SK-N-SH (cell line): Measurements from ENCODE around the gene LTC4S. TPM values are rescaled to one million over a fixed set of nuclear protein-coding genes. Genes with fewer than 3 reads are reported as not detected.

Source experiments
- CTCF ChIA-PET: fragments of 300-600, 350-600 bp; formaldehyde crosslinking; extraction: SDS; loops from one replicate; lab custom pipeline; 2021; lab: Yijun Ruan, JAX
- POLR2A ChIA-PET: fragments of 350-600 bp; sonication (Branson Sonifier 250); formaldehyde crosslinking; extraction: SDS; loops from one replicate; lab custom pipeline; 2020; ENCODE audit warnings: antibody characterized with exemption, inconsistent platforms; lab: Yijun Ruan, JAX
- DNase-seq: peaks from one replicate; pipeline ENCODE4 v3.0.0; 2012
- H2AFZ ChIP-seq: fragments of 200-600 bp; sonication (generic); 2 replicates; pipeline ENCODE4 v1.8.1; 2016; ENCODE audit warnings: antibody characterized with exemption, mild to moderate bottlenecking, low read depth
- H3F3A ChIP-seq: fragments of 200-600 bp; sonication (generic); replicated peaks from 2 replicates; pipeline ENCODE3; 2016; ENCODE audit warnings: antibody characterized with exemption, mild to moderate bottlenecking; ENCODE audit not compliant: insufficient read depth
- H3K27ac ChIP-seq, 2 experiments: fragments of 200-500 bp in 1 of 2; fragments of 200-600 bp in 1 of 2; sonication (Bioruptor generic) in 1 of 2; sonication (generic), shearing (Covaris generic) in 1 of 2; 2 replicates each; pipeline versions ENCODE4 v1.5.1 to v1.6.1; 2014 to 2016; ENCODE audit warnings: low read depth in 2 of 2, inconsistent platforms in 1 of 2, low read length in 1 of 2, mild to moderate bottlenecking in 1 of 2, mixed read lengths in 1 of 2
- H3K27me3 ChIP-seq: fragments of 200-600 bp; sonication (generic), shearing (Covaris generic); 2 replicates; pipeline ENCODE4 v1.6.1; 2016; ENCODE audit warnings: mixed run types; ENCODE audit not compliant: insufficient read depth
- H3K36me3 ChIP-seq, 2 experiments: fragments of 200-500 bp in 1 of 2; fragments of 200-600 bp in 1 of 2; sonication (Bioruptor generic) in 1 of 2; sonication (generic) in 1 of 2; replicated peaks in 1 of 2; 2 replicates each; pipeline versions ENCODE3 to v1.5.1; 2014 to 2016; ENCODE audit warnings: low read length in 1 of 2, mild to moderate bottlenecking in 1 of 2; ENCODE audit not compliant: insufficient read depth in 2 of 2, control insufficient read depth in 1 of 2
- H3K4me1 ChIP-seq, 2 experiments: fragments of 200-500 bp in 1 of 2; fragments of 200-600 bp in 1 of 2; sonication (Bioruptor generic) in 1 of 2; sonication (generic), shearing (Covaris generic) in 1 of 2; 2 replicates each; pipeline versions ENCODE4 v1.5.1 to v1.6.1; 2014 to 2016; ENCODE audit warnings: low read depth in 1 of 2, low read length in 1 of 2, mixed run types in 1 of 2; ENCODE audit not compliant: insufficient read depth in 2 of 2, control insufficient read depth in 1 of 2
- H3K4me2 ChIP-seq: fragments of 200-600 bp; sonication (generic), shearing (Covaris generic); 2 replicates; pipeline ENCODE4 v1.6.1; 2017; ENCODE audit warnings: mixed run types
- H3K4me3 ChIP-seq, 2 experiments: fragments of 200-500 bp in 1 of 2; fragments of 200-600 bp in 1 of 2; sonication (Bioruptor generic) in 1 of 2; sonication (generic), shearing (Covaris generic) in 1 of 2; 2 replicates each; pipeline versions ENCODE4 v1.5.1 to v1.8.1; 2014 to 2016; ENCODE audit warnings: low read depth in 2 of 2, inconsistent platforms in 1 of 2, low read length in 1 of 2, mild to moderate bottlenecking in 1 of 2, mixed read lengths in 1 of 2, moderate library complexity in 1 of 2
- H3K79me2 ChIP-seq: fragments of 200-600 bp; sonication (generic); 2 replicates; pipeline ENCODE4 v1.8.1; 2017; ENCODE audit warnings: mild to moderate bottlenecking; ENCODE audit not compliant: insufficient read depth
- H3K9ac ChIP-seq: fragments of 200-600 bp; sonication (generic); 2 replicates; pipeline ENCODE4 v1.6.1; 2017; ENCODE audit warnings: mixed run types
- H3K9me2 ChIP-seq: fragments of 200-600 bp; sonication (generic); 2 replicates; pipeline ENCODE4 v1.6.1; 2017; ENCODE audit warnings: mixed run types
- H3K9me3 ChIP-seq: fragments of 200-600 bp; sonication (generic); 2 replicates; pipeline ENCODE4 v1.6.1; 2017; ENCODE audit warnings: mixed run types, mild to moderate bottlenecking, moderate library complexity
- H4K20me1 ChIP-seq: fragments of 200-600 bp; sonication (generic); 2 replicates; pipeline ENCODE4 v1.6.1; 2017; ENCODE audit warnings: mild to moderate bottlenecking, mixed run types; ENCODE audit not compliant: insufficient read depth
- EP300 ChIP-seq, 2 experiments: IDR thresholded peaks; 2 replicates each; pipeline versions ENCODE4 v1.4.0 to v1.6.1; 2012; ENCODE audit warnings: borderline replicate concordance in 1 of 2, low read depth in 1 of 2, low read length in 1 of 2
- FOXJ3 ChIP-seq: sonication (generic); formaldehyde crosslinking; IDR thresholded peaks from 2 replicates; pipeline ENCODE4 v1.5.1; 2020; ENCODE audit warnings: mild to moderate bottlenecking, missing genetic modification reagents
- FOXM1 ChIP-seq: IDR thresholded peaks from 2 replicates; pipeline ENCODE4 v1.4.0; 2012; ENCODE audit warnings: low read depth, mild to moderate bottlenecking
- GABPA ChIP-seq: IDR thresholded peaks from 2 replicates; pipeline ENCODE4 v1.4.0; 2012; ENCODE audit warnings: low read depth, mild to moderate bottlenecking
- GATA2 ChIP-seq: sonication (generic); formaldehyde crosslinking; IDR thresholded peaks from 2 replicates; pipeline ENCODE4 v1.5.0; 2020; ENCODE audit warnings: mild to moderate bottlenecking, missing genetic modification reagents
- MAX ChIP-seq: IDR thresholded peaks from 2 replicates; pipeline ENCODE4 v1.4.0; 2012; ENCODE audit warnings: low read depth
- MEF2A ChIP-seq: IDR thresholded peaks from 2 replicates; pipeline ENCODE4 v1.4.0; 2012; ENCODE audit warnings: low read depth, borderline replicate concordance
- PBX3 ChIP-seq: IDR thresholded peaks from 2 replicates; pipeline ENCODE4; 2012
- POLR2AphosphoS5 ChIP-seq: IDR thresholded peaks from 2 replicates; pipeline ENCODE4 v1.6.1; 2012; ENCODE audit warnings: low read depth, low read length
- RAD21 ChIP-seq: IDR thresholded peaks from 2 replicates; pipeline ENCODE4 v1.6.1; 2012; ENCODE audit warnings: mild to moderate bottlenecking, low read length
- RFX5 ChIP-seq: IDR thresholded peaks from 2 replicates; pipeline ENCODE4 v1.6.1; 2012; ENCODE audit warnings: mild to moderate bottlenecking, improper control_type of control experiment, low read length
- SIN3A ChIP-seq: IDR thresholded peaks from 2 replicates; pipeline ENCODE4 v1.6.1; 2012; ENCODE audit warnings: low read depth, mild to moderate bottlenecking, low read length, moderate library complexity, borderline replicate concordance
- SMC3 ChIP-seq: IDR thresholded peaks from 2 replicates; pipeline ENCODE4 v1.6.1; 2012; ENCODE audit warnings: low read depth, low read length, improper control_type of control experiment
- TCF12 ChIP-seq: IDR thresholded peaks from 2 replicates; pipeline ENCODE4 v1.4.0; 2012
- USF1 ChIP-seq: IDR thresholded peaks from 2 replicates; pipeline ENCODE4 v1.4.0; 2012; ENCODE audit warnings: low read depth, borderline replicate concordance
- ZBTB33 ChIP-seq: IDR thresholded peaks from 2 replicates; pipeline ENCODE4 v1.4.0; 2012; ENCODE audit warnings: low read depth, borderline replicate concordance
- WGBS: methylation state at CpG from one replicate; pipeline ENCODE4 v1.1.6; 2017; ENCODE audit warnings: low lambda C conversion rate; 5-methylcytosine and 5-hydroxymethylcytosine counted together
- polyA plus RNA-seq, 3 experiments: library from polyadenylated mRNA; depleted of rRNA; stranded (reverse); fragments of >200 nt; gene quantifications; 2 replicates each; pipeline ENCODE4 v1.2.3, GENCODE V29; 2012

The LTC4S gene
- polyA plus RNA-seq, 1 of the 3 experiments (the other 2 are of a cell fraction) = 0.43 TPM

GRCh38 chr5:179766726-179767455 lies 26.9 kb upstream of the LTC4S start:
- Histone ChIP-seq H3F3A (peaks cover 37% of the 10 kb centered on the region), H3K36me3 (peaks cover 32 to 39% of the 10 kb centered on the region in 2 experiments), H3K79me2 (peaks cover 74% of the 10 kb centered on the region), H3K9me2 (no peaks in the 10 kb centered on the region), H3K4me2 (peak overlapping the region; percentile 72), H2AFZ (no peak overlapping the region), H3K9ac (peak overlapping the region; percentile 47; the same call in 1 of the 2 replicates), H3K4me1 (peaks cover 34 to 48% of the 10 kb centered on the region in 2 experiments), H3K9me3 (no peaks in the 10 kb centered on the region), H3K27ac (peak overlapping the region; percentile 71 to 88), H3K27me3 (no peaks in the 10 kb centered on the region), H4K20me1 (peaks cover 16% of the 10 kb centered on the region), H3K4me3 (peak overlapping the region in 1 of 2 experiments; percentile 46; a peak in 1 of 4 replicates)
- ChIA-PET POLR2A (interaction anchor here (1.2 kb wide), 1 partner anchor 13 kb away, joined by 4 read pairs; no protein-coding TSS in a partner anchor), CTCF (interaction anchor here (0.9 to 2.3 kb wide), 6 partner anchors 11 to 30 kb away, joined by 3 to 7 read pairs (median 4); partner anchors contain the start of gene LTC4S)
- 78% methylated on average over 12 of the region's 12 CpGs for WGBS
- TF ChIP-seq FOXJ3 (CRISPR knock-in tag) (no peak), MAX (no peak), POLR2AphosphoS5 (no peak), GABPA (no peak), SIN3A (no peak), SMC3 (no peak), ZBTB33 (no peak), PBX3 (no peak), FOXM1 (no peak), RFX5 (no peak), TCF12 (no peak), USF1 (no peak), EP300 (IDR thresholded peaks at IDR 0.05; ENCODE audit: borderline replicate concordance in 1 of 2, low read depth in 1 of 2, low read length in 1 of 2) (no peak), RAD21 (no peak), MEF2A (no peak), GATA2 (no peak)
- DNase-seq = no peak
